HepG2 (cell line): ENCODE measurements around the gene PRPF38B. TPM values are rescaled to one million over a fixed set of nuclear protein-coding genes. Genes with fewer than 3 reads are reported as not detected.

Experiments
- ATAC-seq: fragments of 200-7000 bp; cut with Tn5 transposase; 3 replicates; pipeline ENCODE4 v1.9.1; 2020; ENCODE audit warnings: mild to moderate bottlenecking, moderate library complexity
- BruUV-seq: library from RNA; stranded (reverse); fragments of 400-500 nt; replicated peaks from 2 replicates; lab custom pipeline; 2021; lab: Mats Ljungman, UMichigan
- CTCF ChIA-PET: fragments of 300-600 bp; formaldehyde crosslinking; extraction: SDS; loops from one replicate; lab custom pipeline; 2021; ENCODE audit warnings: low total read pairs, inconsistent platforms, low intra/inter-chr PET ratio; lab: Yijun Ruan, JAX
- POLR2A ChIA-PET: fragments of 350-600 bp; sonication (Branson Sonifier 250); formaldehyde crosslinking; loops from one replicate; lab custom pipeline; 2020; ENCODE audit warnings: antibody characterized with exemption, inconsistent platforms; lab: Yijun Ruan, JAX
- DNase-seq: peaks from one replicate; pipeline ENCODE4 v3.0.0-alpha.2; 2015; ENCODE audit warnings: low spot score
- FAIRE-seq: peaks from 3 replicates; lab custom pipeline; 2011; peaks lifted over from hg19 to GRCh38; lab: Jason Lieb, UNC
- H2AFZ ChIP-seq: one replicate; pipeline ENCODE4 v1.6.1; 2011; ENCODE audit warnings: low read length, inconsistent platforms
- H3K27ac ChIP-seq: fragments of 300-600 bp; 3 replicates; pipeline ENCODE4 v1.8.0; 2011; ENCODE audit warnings: mixed run types, mild to moderate bottlenecking, mixed read lengths, low read length, inconsistent platforms; ENCODE audit not compliant: insufficient read depth; ENCODE audit errors: extremely low read length
- H3K27me3 ChIP-seq, 2 experiments: fragments of 200-600 bp in 1 of 2; 2 replicates in 1 of 2; 3 replicates in 1 of 2; pipeline versions ENCODE4 v1.6.0 to v1.8.0; 2011; ENCODE audit warnings: low read length in 2 of 2, mild to moderate bottlenecking in 2 of 2, moderate library complexity in 2 of 2, inconsistent platforms in 1 of 2; ENCODE audit not compliant: insufficient read depth in 2 of 2, control insufficient read depth in 1 of 2
- H3K36me3 ChIP-seq, 2 experiments: fragments of 200-600 bp in 1 of 2; replicated peaks in 1 of 2; 2 replicates in 1 of 2; 3 replicates in 1 of 2; pipeline versions ENCODE4 v1.5.1 to v1.8.0; 2011; ENCODE audit warnings: low read length in 2 of 2, inconsistent platforms in 1 of 2; ENCODE audit not compliant: insufficient read depth in 2 of 2, control insufficient read depth in 1 of 2
- H3K4me1 ChIP-seq: 2 replicates; pipeline ENCODE4 v1.5.1; 2012; ENCODE audit warnings: low read length, inconsistent platforms; ENCODE audit not compliant: insufficient read depth
- H3K4me2 ChIP-seq: 2 replicates; pipeline ENCODE4 v1.6.0; 2011; ENCODE audit warnings: low read depth, low read length, inconsistent platforms
- H3K4me3 ChIP-seq, 3 experiments: fragments of 200-600 bp in 1 of 3; sonication (generic), shearing (Covaris generic) in 1 of 3; replicated peaks in 1 of 3; 2 replicates each; pipeline ENCODE4 v1.5.1; 2011 to 2016; ENCODE audit warnings: low read length in 3 of 3, inconsistent platforms in 2 of 3, low read depth in 2 of 3, mild to moderate bottlenecking in 2 of 3, control low read depth in 1 of 3, mixed read lengths in 1 of 3; ENCODE audit not compliant: insufficient read depth in 1 of 3
- H3K79me2 ChIP-seq: one replicate; pipeline ENCODE4 v1.6.1; 2011; ENCODE audit warnings: low read length, inconsistent platforms; ENCODE audit not compliant: insufficient read depth
- H3K9ac ChIP-seq: 2 replicates; pipeline ENCODE4 v1.6.0; 2011; ENCODE audit warnings: mild to moderate bottlenecking, low read depth, low read length, inconsistent platforms; ENCODE audit not compliant: insufficient read depth
- H3K9me3 ChIP-seq: 2 replicates; pipeline ENCODE4 v1.5.1; 2012; ENCODE audit warnings: mild to moderate bottlenecking, low read length
- H4K20me1 ChIP-seq: 2 replicates; pipeline ENCODE4 v1.6.0; 2011; ENCODE audit warnings: inconsistent platforms, mild to moderate bottlenecking, low read length, moderate library complexity; ENCODE audit not compliant: insufficient read depth
- ETV6 ChIP-seq: sonication (generic); formaldehyde crosslinking; conservative IDR thresholded peaks from 2 replicates; pipeline ENCODE4 v1.4.0; 2020; ENCODE audit warnings: missing genetic modification reagents
- PPARG ChIP-seq: conservative IDR thresholded peaks from 2 replicates; pipeline ENCODE4 v1.6.1; 2016; ENCODE audit warnings: missing biosample characterization, missing genetic modification reagents
- ZBTB3 ChIP-seq: sonication (generic); formaldehyde crosslinking; IDR thresholded peaks from 2 replicates; pipeline ENCODE4 v1.4.0; 2020; ENCODE audit warnings: low read depth, mild to moderate bottlenecking, moderate library complexity, missing genetic modification reagents, borderline replicate concordance
- ZC3H13 ChIP-seq: sonication (generic); formaldehyde crosslinking; IDR thresholded peaks from 2 replicates; pipeline ENCODE4 v1.8.1; 2023; ENCODE audit warnings: mild to moderate bottlenecking, missing genetic modification reagents, moderate library complexity
- ZIK1 ChIP-seq: sonication (generic); formaldehyde crosslinking; IDR thresholded peaks from 2 replicates; pipeline ENCODE4 v1.5.0; 2020; ENCODE audit warnings: mild to moderate bottlenecking, low read depth, missing genetic modification reagents, borderline replicate concordance
- ZKSCAN1 ChIP-seq: fragments of 150-350 bp; IDR thresholded peaks from 2 replicates; pipeline ENCODE4 v1.6.1; 2014; ENCODE audit warnings: low read length
- ZNF816 ChIP-seq: sonication (generic); formaldehyde crosslinking; IDR thresholded peaks from 2 replicates; pipeline ENCODE4 v1.8.0; 2022; ENCODE audit warnings: missing genetic modification reagents, mild to moderate bottlenecking, borderline replicate concordance
- WGBS: methylation state at CpG from one replicate; pipeline ENCODE4 v1.1.6; 2017; ENCODE audit warnings: low lambda C conversion rate; 5-methylcytosine and 5-hydroxymethylcytosine counted together
- in situ Hi-C: cut with HindIII; loops from 2 replicates; pipeline ENCODE4 v1.10.0; 2017; ENCODE audit warnings: low pct_unique_long_range_greater_than_20kb; ENCODE audit not compliant: extremely low pct_ligation_motif_present
- intact Hi-C: fragments of 100-400 bp; cut with micrococcal nuclease; formaldehyde crosslinking; loops from one replicate; pipeline ENCODE4 v1.10.0; 2022; ENCODE audit not compliant: unreplicated experiment
- polyA plus RNA-seq, 8 experiments: library from polyadenylated mRNA; depleted of rRNA in 3 of 8; stranded (reverse) in 7 of 8; unstranded in 1 of 8; fragments of >200 nt; fragmentation: Illumina TruSeq in 4 of 8; extraction: Trizol in 4 of 8; gene quantifications; 2 replicates each; pipeline versions ENCODE4 v1.2.1 to v1.2.3, GENCODE V29; 2011 to 2016; ENCODE audit warnings: low read depth in 4 of 8, missing spikeins in 1 of 8, mixed read lengths in 1 of 8; ENCODE audit not compliant: insufficient read depth in 1 of 8
- total RNA-seq, 5 experiments: library from RNA; depleted of rRNA; stranded (reverse); fragments of >200 nt; fragmentation: Illumina TruSeq; extraction: Trizol; gene quantifications; 2 replicates each; pipeline ENCODE4 v1.2.3, GENCODE V29; 2016; ENCODE audit warnings: low read depth in 1 of 5
- TF ChIP-seq, protein P1 (sequence below): sonication (generic); formaldehyde crosslinking; IDR thresholded peaks from 2 replicates; pipeline ENCODE4 v1.9.0; 2022; ENCODE audit warnings: missing genetic modification reagents, mild to moderate bottlenecking, borderline replicate concordance
- TF ChIP-seq, protein P2 (sequence below): sonication (generic); formaldehyde crosslinking; IDR thresholded peaks from 2 replicates; pipeline ENCODE4 v1.5.1; 2020; ENCODE audit warnings: missing genetic modification reagents, mild to moderate bottlenecking, borderline replicate concordance
- TF ChIP-seq, protein P3 (sequence below): sonication (generic); formaldehyde crosslinking; IDR thresholded peaks from 2 replicates; pipeline ENCODE4 v1.5.0; 2020; ENCODE audit warnings: mild to moderate bottlenecking, low read depth, missing genetic modification reagents, borderline replicate concordance
- TF ChIP-seq, protein P4 (sequence below): sonication (generic); formaldehyde crosslinking; IDR thresholded peaks from 2 replicates; pipeline ENCODE4 v1.4.0; 2020; ENCODE audit warnings: missing genetic modification reagents
- TF ChIP-seq, protein P5 (sequence below): IDR thresholded peaks from 2 replicates; pipeline ENCODE4 v1.6.1; 2018; ENCODE audit warnings: missing genetic modification reagents, mild to moderate bottlenecking, missing compliant biosample characterization

The PRPF38B gene
- total and polyA plus RNA-seq, 2 of the 13 experiments (the other 11 are each of a cell fraction or from before 2014, with no cell fraction given) = 25.7 to 29.7 TPM

DNA sequence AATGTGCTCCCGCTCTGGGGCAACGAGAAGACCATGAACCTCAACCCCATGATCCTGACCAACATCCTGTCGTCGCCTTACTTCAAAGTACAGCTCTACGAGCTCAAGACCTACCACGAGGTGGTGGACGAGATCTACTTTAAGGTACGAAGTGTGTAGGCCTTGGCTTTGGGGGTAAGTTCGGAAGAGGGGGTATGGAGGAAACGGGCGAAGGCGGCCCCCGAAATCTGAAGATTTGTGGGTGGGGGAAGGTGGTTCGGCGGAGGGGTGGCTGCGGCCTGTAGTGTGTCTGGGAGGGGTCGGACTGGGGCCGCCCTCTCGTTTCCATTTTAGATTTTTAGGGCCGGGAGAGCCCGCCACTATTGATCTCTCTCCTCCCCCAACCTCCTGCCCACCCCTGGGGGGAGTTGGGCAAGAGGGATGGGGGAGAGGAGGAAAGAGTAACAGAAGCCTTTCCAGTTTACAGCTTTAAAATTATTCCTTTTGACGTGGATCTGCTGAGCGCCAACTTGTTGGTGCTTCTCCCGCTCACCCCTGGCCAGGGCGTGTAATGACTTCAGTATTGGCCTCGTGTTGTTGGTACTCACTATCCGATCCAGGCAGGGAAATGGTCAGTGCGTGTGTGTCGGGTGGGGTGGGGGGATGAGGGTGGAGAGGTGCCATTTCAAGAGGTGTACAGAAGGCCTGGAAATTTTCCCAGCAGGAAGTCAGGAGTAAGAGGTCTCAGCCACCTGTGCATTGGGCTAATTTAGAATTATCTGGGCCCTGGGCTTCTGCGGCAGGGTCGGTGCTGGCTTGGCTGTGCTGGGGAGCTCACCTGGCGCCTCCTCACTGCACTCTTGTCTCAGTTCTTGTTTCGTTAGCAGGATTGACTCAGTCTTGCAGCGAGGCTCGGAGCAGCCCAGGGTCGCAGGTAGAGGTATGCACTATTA is 880 bp downstream of the PRPF38B start (continued):
- TF ChIP-seq, protein P1, sequence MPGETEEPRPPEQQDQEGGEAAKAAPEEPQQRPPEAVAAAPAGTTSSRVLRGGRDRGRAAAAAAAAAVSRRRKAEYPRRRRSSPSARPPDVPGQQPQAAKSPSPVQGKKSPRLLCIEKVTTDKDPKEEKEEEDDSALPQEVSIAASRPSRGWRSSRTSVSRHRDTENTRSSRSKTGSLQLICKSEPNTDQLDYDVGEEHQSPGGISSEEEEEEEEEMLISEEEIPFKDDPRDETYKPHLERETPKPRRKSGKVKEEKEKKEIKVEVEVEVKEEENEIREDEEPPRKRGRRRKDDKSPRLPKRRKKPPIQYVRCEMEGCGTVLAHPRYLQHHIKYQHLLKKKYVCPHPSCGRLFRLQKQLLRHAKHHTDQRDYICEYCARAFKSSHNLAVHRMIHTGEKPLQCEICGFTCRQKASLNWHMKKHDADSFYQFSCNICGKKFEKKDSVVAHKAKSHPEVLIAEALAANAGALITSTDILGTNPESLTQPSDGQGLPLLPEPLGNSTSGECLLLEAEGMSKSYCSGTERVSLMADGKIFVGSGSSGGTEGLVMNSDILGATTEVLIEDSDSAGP (CRISPR knock-in tag) = peak; percentile 36; the same call in 1 of the 2 replicates
- TF ChIP-seq, protein P2, sequence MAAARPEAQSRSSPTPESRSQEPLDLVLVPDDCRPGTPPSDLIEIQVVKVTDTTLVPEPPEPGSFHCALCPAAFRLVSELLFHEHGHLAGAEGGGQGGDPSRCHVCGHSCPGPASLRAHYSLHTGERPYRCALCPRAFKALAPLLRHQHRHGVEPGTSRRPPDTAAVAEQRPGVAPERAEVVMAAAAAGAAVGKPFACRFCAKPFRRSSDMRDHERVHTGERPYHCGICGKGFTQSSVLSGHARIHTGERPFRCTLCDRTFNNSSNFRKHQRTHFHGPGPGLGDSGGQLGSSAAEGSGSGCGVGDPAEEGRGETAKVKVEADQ (CRISPR knock-in tag) = 0 out of 2 replicates have a peak, but pooled peaks have one; percentile 9
- peak; percentile 24; the same call in 1 of the 2 replicates for TF ChIP-seq ZC3H13 (CRISPR knock-in tag)
- no peak for TF ChIP-seq ZBTB3
- no peak for TF ChIP-seq ZNF816 (CRISPR knock-in tag)

DNA sequence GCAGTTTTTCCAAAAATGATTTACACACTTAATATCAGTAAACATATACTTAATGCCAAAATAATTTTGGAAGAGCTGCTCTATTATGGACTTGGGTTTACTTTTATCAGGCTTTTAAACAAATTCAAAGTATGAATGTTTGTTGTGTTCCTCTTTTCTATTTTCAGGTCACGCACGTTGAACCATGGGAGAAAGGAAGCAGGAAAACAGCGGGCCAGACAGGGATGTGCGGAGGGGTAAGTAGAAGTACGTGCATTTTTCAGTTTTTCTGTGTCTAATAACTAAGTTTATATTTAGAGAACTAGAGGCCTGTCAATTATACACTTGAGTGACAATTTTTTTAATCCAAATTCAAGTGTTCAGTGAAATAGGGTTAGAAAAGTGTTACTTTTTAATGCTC is 3.4 kb downstream of the PRPF38B start:
- WGBS = 90% methylated on average over 5 of the region's 5 CpGs
- H4K20me1 ChIP-seq = peaks cover 25% of the 10 kb centered on the region
- H3K9me3 ChIP-seq = no peaks in the 10 kb centered on the region
- no TSS peak for BruUV-seq
- no peaks in the 10 kb centered on the region; a peak in 1 of 5 replicates for H3K27me3 ChIP-seq
- H3K36me3 ChIP-seq = peaks cover 15 to 47% of the 10 kb centered on the region in 2 experiments
- intact Hi-C loops (no loop called here), in situ Hi-C loops (no loop called here)
- H3K27ac ChIP-seq = no peak overlapping the region
- peaks cover 48% of the 10 kb centered on the region for H3K79me2 ChIP-seq
- CTCF ChIA-PET = no interaction called here
- POLR2A ChIA-PET = no interaction called here
- H3K9ac ChIP-seq = no peak overlapping the region
- peaks cover 24% of the 10 kb centered on the region for H3K4me1 ChIP-seq
- no peak for FAIRE-seq
- no peak for DNase-seq
- peak overlapping the region in 1 of 3 experiments; percentile 93; a peak in 1 of 6 replicates for H3K4me3 ChIP-seq
- peak overlapping the region; percentile 81 for H3K4me2 ChIP-seq
- H2AFZ ChIP-seq = no peak overlapping the region
- ATAC-seq = no peak
- TF ChIP-seq, protein P3, sequence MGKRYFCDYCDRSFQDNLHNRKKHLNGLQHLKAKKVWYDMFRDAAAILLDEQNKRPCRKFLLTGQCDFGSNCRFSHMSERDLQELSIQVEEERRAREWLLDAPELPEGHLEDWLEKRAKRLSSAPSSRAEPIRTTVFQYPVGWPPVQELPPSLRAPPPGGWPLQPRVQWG = no peak
- TF ChIP-seq ZIK1 (CRISPR knock-in tag) (no peak), ZKSCAN1 (no peak), ETV6 (no peak), PPARG (CRISPR knock-in tag) (no peak)
- TF ChIP-seq, protein P4, sequence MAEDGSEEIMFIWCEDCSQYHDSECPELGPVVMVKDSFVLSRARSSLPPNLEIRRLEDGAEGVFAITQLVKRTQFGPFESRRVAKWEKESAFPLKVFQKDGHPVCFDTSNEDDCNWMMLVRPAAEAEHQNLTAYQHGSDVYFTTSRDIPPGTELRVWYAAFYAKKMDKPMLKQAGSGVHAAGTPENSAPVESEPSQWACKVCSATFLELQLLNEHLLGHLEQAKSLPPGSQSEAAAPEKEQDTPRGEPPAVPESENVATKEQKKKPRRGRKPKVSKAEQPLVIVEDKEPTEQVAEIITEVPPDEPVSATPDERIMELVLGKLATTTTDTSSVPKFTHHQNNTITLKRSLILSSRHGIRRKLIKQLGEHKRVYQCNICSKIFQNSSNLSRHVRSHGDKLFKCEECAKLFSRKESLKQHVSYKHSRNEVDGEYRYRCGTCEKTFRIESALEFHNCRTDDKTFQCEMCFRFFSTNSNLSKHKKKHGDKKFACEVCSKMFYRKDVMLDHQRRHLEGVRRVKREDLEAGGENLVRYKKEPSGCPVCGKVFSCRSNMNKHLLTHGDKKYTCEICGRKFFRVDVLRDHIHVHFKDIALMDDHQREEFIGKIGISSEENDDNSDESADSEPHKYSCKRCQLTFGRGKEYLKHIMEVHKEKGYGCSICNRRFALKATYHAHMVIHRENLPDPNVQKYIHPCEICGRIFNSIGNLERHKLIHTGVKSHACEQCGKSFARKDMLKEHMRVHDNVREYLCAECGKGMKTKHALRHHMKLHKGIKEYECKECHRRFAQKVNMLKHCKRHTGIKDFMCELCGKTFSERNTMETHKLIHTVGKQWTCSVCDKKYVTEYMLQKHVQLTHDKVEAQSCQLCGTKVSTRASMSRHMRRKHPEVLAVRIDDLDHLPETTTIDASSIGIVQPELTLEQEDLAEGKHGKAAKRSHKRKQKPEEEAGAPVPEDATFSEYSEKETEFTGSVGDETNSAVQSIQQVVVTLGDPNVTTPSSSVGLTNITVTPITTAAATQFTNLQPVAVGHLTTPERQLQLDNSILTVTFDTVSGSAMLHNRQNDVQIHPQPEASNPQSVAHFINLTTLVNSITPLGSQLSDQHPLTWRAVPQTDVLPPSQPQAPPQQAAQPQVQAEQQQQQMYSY = no peak
- TF ChIP-seq, protein P5, sequence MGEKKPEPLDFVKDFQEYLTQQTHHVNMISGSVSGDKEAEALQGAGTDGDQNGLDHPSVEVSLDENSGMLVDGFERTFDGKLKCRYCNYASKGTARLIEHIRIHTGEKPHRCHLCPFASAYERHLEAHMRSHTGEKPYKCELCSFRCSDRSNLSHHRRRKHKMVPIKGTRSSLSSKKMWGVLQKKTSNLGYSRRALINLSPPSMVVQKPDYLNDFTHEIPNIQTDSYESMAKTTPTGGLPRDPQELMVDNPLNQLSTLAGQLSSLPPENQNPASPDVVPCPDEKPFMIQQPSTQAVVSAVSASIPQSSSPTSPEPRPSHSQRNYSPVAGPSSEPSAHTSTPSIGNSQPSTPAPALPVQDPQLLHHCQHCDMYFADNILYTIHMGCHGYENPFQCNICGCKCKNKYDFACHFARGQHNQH (CRISPR knock-in tag) = no peak
